Bronchial epithelial cell (primary cell): Measurements from ENCODE around the gene GJC2. TPM values are rescaled to one million over a fixed set of nuclear protein-coding genes. Genes with fewer than 3 reads are reported as not detected.

Experiments used
- DNase-seq: peaks from one replicate; pipeline ENCODE4 v3.0.0-alpha.2; 2010; ENCODE audit warnings: low read depth
- FAIRE-seq: peaks from 2 replicates; lab custom pipeline; 2011; peaks lifted over from hg19 to GRCh38; lab: Jason Lieb, UNC
- H3K27me3 ChIP-seq: 2 replicates; pipeline ENCODE4 v1.5.1; 2011; ENCODE audit warnings: low read length; ENCODE audit not compliant: control insufficient read depth, insufficient read depth
- H3K36me3 ChIP-seq: 2 replicates; pipeline ENCODE4 v1.5.1; 2011; ENCODE audit warnings: low read length; ENCODE audit not compliant: control insufficient read depth, insufficient read depth
- H3K4me3 ChIP-seq: 2 replicates; pipeline ENCODE4 v1.5.1; 2011; ENCODE audit warnings: mild to moderate bottlenecking, low read depth, low read length, control low read depth
- CTCF ChIP-seq: IDR thresholded peaks from 2 replicates; pipeline ENCODE4 v1.5.1; 2011; ENCODE audit warnings: mild to moderate bottlenecking, moderate library complexity, low read length, control low read depth, inconsistent platforms; ENCODE audit not compliant: insufficient read depth, severe bottlenecking
- total RNA-seq: library from RNA; depleted of rRNA; stranded (reverse); fragments of >200 nt; gene quantifications from 2 replicates; pipeline ENCODE4 v1.2.1, GENCODE V29; 2014

Gene GJC2
- total RNA-seq, 1 donor from 2014 or later = 5.5 TPM

GRCh38 chr1:228148935-228149405 lies 760 bp upstream of the GJC2 start:
- DNase-seq (no peak), FAIRE-seq (no peak)
- peaks cover 20% of the 10 kb centered on the region for H3K36me3 ChIP-seq

GRCh38 chr1:228150120-228150460 lies 360 bp downstream of the GJC2 start:
- no peak for TF ChIP-seq CTCF
- FAIRE-seq (no peak), DNase-seq (no peak)
- H3K36me3 ChIP-seq = peaks cover 17% of the 10 kb centered on the region
- H3K27me3 ChIP-seq = no peaks in the 10 kb centered on the region
- no peak overlapping the region for H3K4me3 ChIP-seq

More at GRCh38 chr1:228148935-228149405, 760 bp upstream of the GJC2 start:
- TF ChIP-seq CTCF = no peak
- Histone ChIP-seq H3K27me3 (no peaks in the 10 kb centered on the region), H3K4me3 (no peak overlapping the region)

GRCh38 chr1:228150461-228151179 lies 890 bp downstream of the GJC2 start:
- FAIRE-seq (no peak), DNase-seq (no peak)
- TF ChIP-seq CTCF = no peak
- Histone ChIP-seq H3K4me3 (no peak overlapping the region), H3K27me3 (no peaks in the 10 kb centered on the region), H3K36me3 (peaks cover 15% of the 10 kb centered on the region)

- TF ChIP-seq CTCF = no peak
- no peak for FAIRE-seq
- Histone ChIP-seq H3K36me3 (peaks cover 10% of the 10 kb centered on the region), H3K4me3 (no peak overlapping the region), H3K27me3 (no peaks in the 10 kb centered on the region)
- no peak for DNase-seq
Measured at GRCh38 chr1:228151180-228151925, 1.6 kb downstream of the GJC2 start.

GRCh38 chr1:228152097-228152917 lies 2.6 kb downstream of the GJC2 start:
- Histone ChIP-seq H3K27me3 (no peaks in the 10 kb centered on the region), H3K36me3 (peaks cover 6% of the 10 kb centered on the region), H3K4me3 (no peak overlapping the region)
- DNase-seq (no peak), FAIRE-seq (no peak)
- TF ChIP-seq CTCF = no peak
